Mesothelial cell of epicardium (in vitro differentiated cells): ENCODE results near the gene USH2A. TPM values are rescaled to one million over a fixed set of nuclear protein-coding genes. Genes with fewer than 3 reads are reported as not detected.

Source experiments
- DNase-seq, 2 experiments: peaks; one replicate each; pipeline ENCODE4 v3.0.0; 2021; ENCODE audit warnings: low spot score in 2 of 2; ENCODE audit not compliant: unreplicated experiment in 2 of 2
- H3K27ac Mint-ChIP-seq: 2 replicates; pipeline ENCODE4 v1.8.0; 2021; ENCODE audit warnings: mixed read lengths
- H3K27me3 Mint-ChIP-seq: 2 replicates; pipeline ENCODE4 v1.8.0; 2021; ENCODE audit warnings: low read depth, mixed read lengths
- H3K36me3 Mint-ChIP-seq: 2 replicates; pipeline ENCODE4 v1.8.0; 2021; ENCODE audit warnings: mixed read lengths
- H3K4me1 Mint-ChIP-seq: 2 replicates; pipeline ENCODE4 v1.8.0; 2021; ENCODE audit warnings: mixed read lengths
- H3K4me3 Mint-ChIP-seq: 2 replicates; pipeline ENCODE4 v1.8.0; 2021; ENCODE audit warnings: mild to moderate bottlenecking, moderate library complexity, mixed read lengths
- H3K9me3 Mint-ChIP-seq: 2 replicates; pipeline ENCODE4 v1.8.0; 2021; ENCODE audit warnings: mixed read lengths
- CTCF ChIP-seq: fragments of 200-600 bp; sonication (generic); IDR thresholded peaks from one replicate; pipeline ENCODE4 v1.5.0; 2021; ENCODE audit warnings: antibody characterized with exemption; ENCODE audit not compliant: unreplicated experiment
- total RNA-seq: library from RNA; stranded (reverse); gene quantifications from 3 replicates; pipeline ENCODE4 v1.2.1, GENCODE V29; 2021

USH2A gene
- total RNA-seq, 1 donor from 2014 or later: 0.02 TPM

DNA sequence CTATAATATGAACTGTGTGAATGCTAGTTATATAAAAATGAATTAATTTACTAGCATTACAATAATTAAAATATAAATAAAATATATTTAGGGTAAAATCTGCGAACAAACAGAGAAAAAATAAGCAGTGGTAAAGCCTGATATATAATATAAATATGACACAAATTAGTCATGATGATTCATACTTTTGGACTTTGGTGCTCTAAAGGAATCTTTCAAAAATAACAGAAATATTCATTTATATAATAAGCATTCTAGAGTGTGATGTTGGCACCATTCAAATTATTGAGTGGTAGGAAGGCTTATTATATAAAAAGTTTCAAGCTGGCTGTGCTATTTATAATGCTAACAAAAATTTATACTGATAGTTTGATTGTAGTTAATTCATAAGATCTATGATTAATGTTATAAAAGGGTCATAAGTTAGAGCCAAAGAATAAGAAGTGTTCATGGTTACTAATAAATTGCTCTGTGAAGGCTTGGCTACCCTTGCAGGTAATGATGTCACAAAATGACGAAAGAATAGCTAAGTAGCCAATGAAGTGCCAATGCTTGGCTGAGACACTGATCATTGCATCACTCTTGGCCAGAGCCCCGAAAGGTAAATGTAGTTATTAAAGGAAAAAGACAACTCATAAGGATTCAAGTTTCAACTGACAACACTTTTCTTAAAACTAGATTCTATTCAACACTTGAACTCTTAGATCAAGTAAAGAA lies 108.7 kb downstream of the USH2A start:
- H3K9me3 Mint-ChIP-seq: peaks cover 17% of the 10 kb centered on the region
- no peaks in the 10 kb centered on the region for H3K36me3 Mint-ChIP-seq
- H3K4me1 Mint-ChIP-seq: no peaks in the 10 kb centered on the region
- no peak for DNase-seq
- no peak overlapping the region for H3K4me3 Mint-ChIP-seq
- no peaks in the 10 kb centered on the region for H3K27me3 Mint-ChIP-seq
- H3K27ac Mint-ChIP-seq: no peak overlapping the region
- TF ChIP-seq CTCF: no peak

DNA sequence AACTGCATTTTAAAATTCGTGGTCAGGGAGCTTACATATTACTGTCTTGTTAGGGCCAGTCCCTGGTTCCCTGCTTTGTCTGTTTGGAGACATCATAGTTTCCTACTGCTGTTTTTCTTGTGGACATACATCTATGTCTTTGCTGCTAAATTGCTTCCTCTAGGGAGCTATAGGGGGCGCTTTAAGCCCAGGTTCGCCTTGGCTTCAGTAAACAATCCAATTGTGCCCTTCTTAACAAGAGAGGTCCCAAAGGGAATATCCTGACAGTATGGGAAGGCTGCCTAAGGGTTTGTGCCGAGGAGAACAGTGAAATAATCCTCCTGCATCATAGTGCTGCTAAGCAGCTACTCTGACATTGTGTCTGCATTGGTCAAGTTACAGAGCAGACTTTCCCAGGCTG lies 112.5 kb downstream of the USH2A start:
- Mint-ChIP-seq H3K9me3 (peaks cover 19% of the 10 kb centered on the region), H3K27me3 (no peaks in the 10 kb centered on the region), H3K36me3 (no peaks in the 10 kb centered on the region), H3K4me1 (no peaks in the 10 kb centered on the region), H3K27ac (no peak overlapping the region), H3K4me3 (no peak overlapping the region)
- no peak for TF ChIP-seq CTCF
- DNase-seq: no peak

DNA sequence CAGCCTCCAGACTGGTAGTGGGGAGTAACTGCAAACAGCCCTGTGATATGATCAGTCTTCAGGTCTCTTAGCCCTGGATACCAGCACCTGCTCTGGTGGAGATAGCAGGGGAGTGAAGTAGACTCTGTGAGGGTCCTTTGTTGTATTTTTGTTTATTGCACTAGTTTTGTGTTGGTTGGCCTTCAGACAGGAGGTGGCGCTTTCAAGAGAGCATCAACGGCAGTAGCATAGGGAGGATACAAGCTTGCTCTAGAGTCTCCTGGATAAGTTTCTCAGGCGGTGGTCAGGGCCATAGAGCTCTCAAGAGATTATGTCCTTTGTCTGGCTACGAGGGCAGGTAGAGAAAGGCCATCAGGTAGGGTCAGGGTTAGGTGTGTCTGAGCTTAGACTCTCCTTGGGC lies 116.4 kb downstream of the USH2A start:
- TF ChIP-seq CTCF: no peak
- no peak overlapping the region for H3K4me3 Mint-ChIP-seq
- H3K9me3 Mint-ChIP-seq: peaks cover 14% of the 10 kb centered on the region
- no peaks in the 10 kb centered on the region for H3K36me3 Mint-ChIP-seq
- H3K4me1 Mint-ChIP-seq: no peaks in the 10 kb centered on the region
- no peak for DNase-seq
- no peaks in the 10 kb centered on the region for H3K27me3 Mint-ChIP-seq
- no peak overlapping the region for H3K27ac Mint-ChIP-seq

DNA sequence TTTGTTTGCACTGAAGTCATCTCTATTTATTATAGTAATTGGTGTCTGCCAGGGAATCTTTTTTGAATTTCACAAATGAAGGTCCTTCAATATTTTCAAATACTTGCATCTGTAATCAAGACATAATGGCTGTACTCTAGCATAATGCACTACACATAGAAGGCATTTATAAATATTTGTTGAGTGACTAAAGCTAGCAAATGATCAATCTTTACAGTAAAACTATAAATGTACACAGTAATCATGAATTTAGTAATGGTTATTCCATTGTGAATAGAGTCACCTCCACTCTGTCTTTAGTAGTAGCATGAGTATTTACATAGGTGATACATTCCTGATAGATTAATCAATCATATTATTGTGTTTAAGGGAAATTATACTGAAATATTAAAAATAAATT lies 119.6 kb downstream of the USH2A start:
- TF ChIP-seq CTCF: no peak
- no peaks in the 10 kb centered on the region for H3K4me1 Mint-ChIP-seq
- no peak for DNase-seq
- no peaks in the 10 kb centered on the region for H3K27me3 Mint-ChIP-seq
- no peaks in the 10 kb centered on the region for H3K36me3 Mint-ChIP-seq
- peaks cover 14% of the 10 kb centered on the region for H3K9me3 Mint-ChIP-seq
- H3K4me3 Mint-ChIP-seq: no peak overlapping the region
- no peak overlapping the region for H3K27ac Mint-ChIP-seq

DNA sequence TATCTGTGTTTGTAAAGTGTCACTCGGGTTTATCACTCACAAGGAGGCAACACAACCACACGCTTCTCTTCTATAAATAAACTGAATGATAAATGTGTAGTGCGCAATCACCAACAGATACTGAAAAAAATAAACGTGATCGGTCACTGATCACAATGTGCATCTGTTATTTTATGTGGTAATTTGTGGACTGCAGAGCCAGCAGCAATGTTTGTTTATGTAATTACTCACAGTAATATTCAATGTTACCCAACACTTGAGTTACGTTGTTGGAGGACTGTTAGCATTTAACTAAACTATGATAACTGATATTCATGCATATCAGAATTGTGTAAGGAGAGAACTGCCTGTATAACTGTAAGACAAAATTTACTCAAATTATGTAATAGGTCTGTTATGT lies 129.6 kb downstream of the USH2A start:
- no peaks in the 10 kb centered on the region for H3K4me1 Mint-ChIP-seq
- H3K4me3 Mint-ChIP-seq: no peak overlapping the region
- TF ChIP-seq CTCF: no peak
- H3K27me3 Mint-ChIP-seq: no peaks in the 10 kb centered on the region
- peaks cover 4% of the 10 kb centered on the region for H3K9me3 Mint-ChIP-seq
- H3K36me3 Mint-ChIP-seq: no peaks in the 10 kb centered on the region
- DNase-seq: no peak
- no peak overlapping the region for H3K27ac Mint-ChIP-seq

DNA sequence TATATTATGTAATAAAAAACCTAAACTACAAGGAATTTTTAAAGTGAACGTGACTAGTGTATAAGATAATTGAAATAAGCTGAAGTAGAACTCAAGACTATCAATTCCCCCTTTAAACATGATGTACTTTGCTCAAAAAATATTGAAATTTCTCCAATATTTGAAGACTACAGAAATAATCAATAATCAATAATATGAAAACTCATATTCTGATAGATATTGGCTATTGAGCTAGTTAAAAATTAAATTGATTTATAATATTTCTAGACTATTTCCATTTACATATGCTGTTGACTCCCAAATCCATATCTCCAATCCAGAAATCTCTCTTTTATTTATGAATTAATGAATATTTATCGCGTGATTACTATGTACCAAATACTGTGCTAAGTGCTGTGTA lies 133.2 kb downstream of the USH2A start:
- peaks cover 16% of the 10 kb centered on the region for H3K9me3 Mint-ChIP-seq
- no peak for DNase-seq
- H3K27me3 Mint-ChIP-seq: no peaks in the 10 kb centered on the region
- no peak overlapping the region for H3K4me3 Mint-ChIP-seq
- no peak overlapping the region for H3K27ac Mint-ChIP-seq
- peaks cover 6% of the 10 kb centered on the region for H3K36me3 Mint-ChIP-seq
- H3K4me1 Mint-ChIP-seq: no peaks in the 10 kb centered on the region
- no peak for TF ChIP-seq CTCF
